Measurements from ENCODE around the gene INCA1.

Gene INCA1

DNA sequence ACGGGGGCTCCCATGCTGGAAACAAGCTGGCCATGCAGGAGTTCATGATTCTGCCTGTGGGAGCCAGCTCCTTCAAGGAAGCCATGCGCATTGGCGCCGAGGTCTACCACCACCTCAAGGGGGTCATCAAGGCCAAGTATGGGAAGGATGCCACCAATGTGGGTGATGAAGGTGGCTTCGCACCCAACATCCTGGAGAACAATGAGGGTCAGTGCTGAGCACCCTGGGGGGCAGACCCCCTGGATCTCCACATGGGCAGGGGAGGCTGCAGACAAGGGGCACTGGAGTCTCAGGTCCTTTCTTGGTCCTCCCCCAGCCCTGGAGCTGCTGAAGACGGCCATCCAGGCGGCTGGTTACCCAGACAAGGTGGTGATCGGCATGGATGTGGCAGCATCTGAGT, 42.2 kb downstream of the INCA1 start:
- H3K4me3 ChIP-seq (ENCODE audit: low read depth, low read length), result no peak overlapping the region
- DNase-seq (ENCODE audit: low read depth), result no peak
- no peak for TF ChIP-seq CTCF (IDR thresholded peaks at IDR 0.05; ENCODE audit: low read depth, low read length, missing control alignments)

GRCh38 chr17:4953451-4953961, 43.8 kb downstream of the INCA1 start:
- no peak for DNase-seq (ENCODE audit: low read depth)
- H3K4me3 ChIP-seq (ENCODE audit: low read depth, low read length), result no peak overlapping the region
- no peak for TF ChIP-seq CTCF (IDR thresholded peaks at IDR 0.05; ENCODE audit: low read depth, low read length, missing control alignments)

DNA sequence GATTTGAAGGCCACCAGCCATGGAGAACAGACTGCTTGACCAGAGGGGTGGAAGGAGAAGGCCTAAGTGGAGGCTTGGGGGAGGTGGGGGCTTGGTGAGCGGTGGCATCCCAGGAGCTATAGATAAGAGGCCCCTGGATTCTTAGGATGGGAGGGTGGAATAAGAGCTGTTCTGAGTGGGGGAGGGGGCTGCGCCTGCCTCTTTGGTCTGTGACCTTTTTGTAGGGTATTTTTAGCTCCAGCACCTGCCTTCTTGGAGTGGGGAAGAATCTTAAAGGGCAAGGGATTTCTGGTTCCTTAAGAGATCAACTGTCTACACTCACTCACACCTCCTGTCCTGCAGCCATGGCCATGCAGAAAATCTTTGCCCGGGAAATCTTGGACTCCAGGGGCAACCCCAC, 45.8 kb downstream of the INCA1 start:
- no peak overlapping the region for H3K4me3 ChIP-seq (ENCODE audit: low read depth, low read length)
- no peak for DNase-seq (ENCODE audit: low read depth)
- no peak for TF ChIP-seq CTCF (IDR thresholded peaks at IDR 0.05; ENCODE audit: low read depth, low read length, missing control alignments)

DNA sequence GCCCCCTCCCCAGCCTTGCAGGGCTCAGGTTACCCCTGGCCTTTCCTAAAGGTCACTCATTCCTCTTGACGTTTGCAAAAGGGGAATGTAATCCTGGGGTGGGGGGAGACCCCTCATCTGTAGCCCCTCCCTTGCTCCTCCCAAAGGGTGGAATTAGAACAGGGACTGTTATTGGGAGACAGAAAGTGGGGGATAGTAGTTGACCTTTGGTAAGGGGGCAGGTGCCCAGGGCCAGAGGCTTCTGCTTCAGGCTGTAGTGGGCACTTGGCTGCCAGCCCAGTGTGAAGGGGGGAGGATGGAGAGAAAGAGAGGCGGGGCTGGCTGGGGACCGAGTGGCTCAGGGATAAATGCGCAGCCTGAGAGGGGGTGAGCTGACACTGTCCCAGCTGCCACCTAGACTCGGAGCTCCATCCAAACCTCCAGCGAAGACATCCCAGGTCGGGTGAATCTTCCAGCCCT, 46.5 kb downstream of the INCA1 start, which contains the start of gene ENO3:
ENO3 (plus strand) TSS at position 374 of the 459 bp plus-strand sequence. CDS start 711 bp downstream, outside the sequence.
- DNase-seq (ENCODE audit: low read depth), result no peak
- peak within 1 kb of the TSS; percentile 93 for H3K4me3 ChIP-seq (ENCODE audit: low read depth, low read length)
- TF ChIP-seq CTCF (IDR thresholded peaks at IDR 0.05; ENCODE audit: low read depth, low read length, missing control alignments), result no peak

GRCh38 chr17:4950075-4950745, 47.1 kb downstream of the INCA1 start:
- no peak for TF ChIP-seq CTCF (IDR thresholded peaks at IDR 0.05; ENCODE audit: low read depth, low read length, missing control alignments)
- peak overlapping the region; percentile 93 for H3K4me3 ChIP-seq (ENCODE audit: low read depth, low read length)

GRCh38 chr17:4949321-4950074, 47.8 kb downstream of the INCA1 start:
- H3K4me3 ChIP-seq (ENCODE audit: low read depth, low read length), result peak overlapping the region; percentile 93
- TF ChIP-seq CTCF (IDR thresholded peaks at IDR 0.05; ENCODE audit: low read depth, low read length, missing control alignments), result no peak
- DNase-seq (ENCODE audit: low read depth), result peak; percentile 89

More at GRCh38 chr17:4950075-4950745, 47.1 kb downstream of the INCA1 start:
- no peak for DNase-seq (ENCODE audit: low read depth)
